HepG2 (cell line): ENCODE results near the gene STX2. TPM values are rescaled to one million over a fixed set of nuclear protein-coding genes. Genes with fewer than 3 reads are reported as not detected.

Experiments
- CHD2 ChIP-seq: IDR thresholded peaks from 2 replicates; pipeline ENCODE4 v1.6.1; 2011; ENCODE audit warnings: low read depth, low read length, improper control_type of control experiment
- HNRNPLL ChIP-seq: fragments of 200-400 bp; formaldehyde crosslinking; IDR thresholded peaks from 2 replicates; pipeline ENCODE4 v1.6.1; 2017; ENCODE audit warnings: mild to moderate bottlenecking, low read depth, low read length; ENCODE audit not compliant: poor library complexity, severe bottlenecking
- JUN ChIP-seq: sonication (generic); formaldehyde crosslinking; IDR thresholded peaks from 2 replicates; pipeline ENCODE4 v1.4.0; 2020; ENCODE audit warnings: mild to moderate bottlenecking, missing genetic modification reagents
- JUND ChIP-seq: sonication (generic); formaldehyde crosslinking; IDR thresholded peaks from 2 replicates; pipeline ENCODE4 v1.8.0; 2022; ENCODE audit warnings: mild to moderate bottlenecking, missing genetic modification reagents
- KLF16 ChIP-seq, 2 experiments: sonication (generic) in 1 of 2; formaldehyde crosslinking in 1 of 2; IDR thresholded peaks; 2 replicates each; pipeline versions ENCODE4 v1.6.1 to v1.8.0; 2016 to 2023; ENCODE audit warnings: missing genetic modification reagents in 2 of 2, missing compliant biosample characterization in 1 of 2
- MED13 ChIP-seq: sonication (generic); formaldehyde crosslinking; IDR thresholded peaks from 2 replicates; pipeline ENCODE4 v1.5.0; 2020; ENCODE audit warnings: missing genetic modification reagents
- NCOA1 ChIP-seq: sonication (generic); formaldehyde crosslinking; IDR thresholded peaks from 2 replicates; pipeline ENCODE4 v1.9.0; 2021; ENCODE audit warnings: missing genetic modification reagents
- YEATS2 ChIP-seq: sonication (generic); formaldehyde crosslinking; IDR thresholded peaks from 2 replicates; pipeline ENCODE4 v1.4.0; 2020; ENCODE audit warnings: missing genetic modification reagents, borderline replicate concordance
- ZFP90 ChIP-seq: sonication (generic); formaldehyde crosslinking; IDR thresholded peaks from 2 replicates; pipeline ENCODE4 v1.8.0; 2022; ENCODE audit warnings: missing genetic modification reagents, mild to moderate bottlenecking, inconsistent platforms, borderline replicate concordance
- ZNF251 ChIP-seq: sonication (generic); formaldehyde crosslinking; IDR thresholded peaks from 2 replicates; pipeline ENCODE4 v1.9.0; 2021; ENCODE audit warnings: mild to moderate bottlenecking, missing genetic modification reagents
- polyA plus RNA-seq, 8 experiments: library from polyadenylated mRNA; depleted of rRNA in 3 of 8; stranded (reverse) in 7 of 8; unstranded in 1 of 8; fragments of >200 nt; fragmentation: Illumina TruSeq in 4 of 8; extraction: Trizol in 4 of 8; gene quantifications; 2 replicates each; pipeline versions ENCODE4 v1.2.1 to v1.2.3, GENCODE V29; 2011 to 2016; ENCODE audit warnings: low read depth in 4 of 8, missing spikeins in 1 of 8, mixed read lengths in 1 of 8; ENCODE audit not compliant: insufficient read depth in 1 of 8
- total RNA-seq, 5 experiments: library from RNA; depleted of rRNA; stranded (reverse); fragments of >200 nt; fragmentation: Illumina TruSeq; extraction: Trizol; gene quantifications; 2 replicates each; pipeline ENCODE4 v1.2.3, GENCODE V29; 2016; ENCODE audit warnings: low read depth in 1 of 5
- TF ChIP-seq, protein P1 (sequence below), 2 experiments: sonication (generic) in 1 of 2; formaldehyde crosslinking in 1 of 2; IDR thresholded peaks; 2 replicates each; pipeline versions ENCODE4 v1.4.0 to v1.6.1; 2016 to 2020; ENCODE audit warnings: borderline replicate concordance in 1 of 2, low read depth in 1 of 2, mild to moderate bottlenecking in 1 of 2, missing genetic modification reagents in 1 of 2
- TF ChIP-seq, protein P2 (sequence below): IDR thresholded peaks from 2 replicates; pipeline ENCODE4 v1.4.0; 2020; ENCODE audit warnings: mild to moderate bottlenecking, missing genetic modification reagents
- TF ChIP-seq, protein P3 (sequence below): sonication (generic); formaldehyde crosslinking; IDR thresholded peaks from 2 replicates; pipeline ENCODE4 v1.4.0; 2020; ENCODE audit warnings: mild to moderate bottlenecking, missing genetic modification reagents
- TF ChIP-seq, protein P4 (sequence below): IDR thresholded peaks from 2 replicates; pipeline ENCODE4 v1.6.1; 2012; ENCODE audit warnings: inconsistent platforms

The STX2 gene
- total and polyA plus RNA-seq, 2 of the 13 experiments (the other 11 are each of a cell fraction or from before 2014, with no cell fraction given), result 13.4 to 25.1 TPM

DNA sequence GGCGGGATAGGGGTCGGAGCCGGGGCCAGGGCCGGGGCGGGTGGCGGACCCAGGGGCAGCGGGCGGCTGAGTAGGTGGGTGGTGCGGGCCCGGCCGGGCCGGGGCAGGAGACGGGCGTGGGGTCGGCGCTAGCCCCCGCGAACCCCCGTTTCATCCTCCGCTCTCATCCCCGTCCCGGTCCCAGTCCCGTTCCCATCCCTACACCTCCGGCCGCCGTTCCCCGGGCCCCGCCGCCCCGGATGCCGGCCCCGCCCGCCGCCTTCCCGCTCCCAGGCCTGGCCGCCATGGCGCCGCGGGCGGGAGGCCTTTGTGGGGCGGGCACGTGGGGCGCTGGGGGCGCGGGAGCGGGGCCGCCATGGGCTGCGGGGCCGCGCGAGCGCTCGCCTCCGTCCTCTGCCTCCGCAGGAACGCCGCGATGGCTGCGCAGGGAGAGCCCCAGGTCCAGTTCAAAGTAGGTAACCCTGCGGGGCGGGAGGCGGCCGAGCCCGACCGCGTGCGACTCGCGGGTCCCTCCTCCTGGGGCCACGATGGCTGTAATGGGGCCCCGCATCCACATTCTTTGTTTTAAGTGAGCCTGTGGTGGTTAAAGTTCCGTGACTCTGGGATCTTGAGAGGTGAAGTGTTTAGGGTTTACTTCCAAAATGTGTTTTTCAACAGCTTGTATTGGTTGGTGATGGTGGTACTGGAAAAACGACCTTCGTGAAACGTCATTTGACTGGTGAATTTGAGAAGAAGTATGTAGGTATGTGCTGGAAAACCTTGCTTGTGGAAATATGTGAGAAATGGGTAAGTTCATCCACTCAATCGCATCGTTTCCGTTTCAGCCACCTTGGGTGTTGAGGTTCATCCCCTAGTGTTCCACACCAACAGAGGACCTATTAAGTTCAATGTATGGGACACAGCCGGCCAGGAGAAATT is 33.4 kb upstream of the STX2 start (continued):
- TF ChIP-seq, protein P1, sequence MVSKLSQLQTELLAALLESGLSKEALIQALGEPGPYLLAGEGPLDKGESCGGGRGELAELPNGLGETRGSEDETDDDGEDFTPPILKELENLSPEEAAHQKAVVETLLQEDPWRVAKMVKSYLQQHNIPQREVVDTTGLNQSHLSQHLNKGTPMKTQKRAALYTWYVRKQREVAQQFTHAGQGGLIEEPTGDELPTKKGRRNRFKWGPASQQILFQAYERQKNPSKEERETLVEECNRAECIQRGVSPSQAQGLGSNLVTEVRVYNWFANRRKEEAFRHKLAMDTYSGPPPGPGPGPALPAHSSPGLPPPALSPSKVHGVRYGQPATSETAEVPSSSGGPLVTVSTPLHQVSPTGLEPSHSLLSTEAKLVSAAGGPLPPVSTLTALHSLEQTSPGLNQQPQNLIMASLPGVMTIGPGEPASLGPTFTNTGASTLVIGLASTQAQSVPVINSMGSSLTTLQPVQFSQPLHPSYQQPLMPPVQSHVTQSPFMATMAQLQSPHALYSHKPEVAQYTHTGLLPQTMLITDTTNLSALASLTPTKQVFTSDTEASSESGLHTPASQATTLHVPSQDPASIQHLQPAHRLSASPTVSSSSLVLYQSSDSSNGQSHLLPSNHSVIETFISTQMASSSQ (IDR thresholded peaks at IDR 0.05; ENCODE audit: low read depth), result no peak
- TF ChIP-seq, protein P1 (CRISPR knock-in tag; IDR thresholded peaks at IDR 0.05; ENCODE audit: borderline replicate concordance), result no peak
- TF ChIP-seq HNRNPLL, result no peak
- no peak for TF ChIP-seq CHD2
- TF ChIP-seq JUND (CRISPR knock-in tag), result no peak
- TF ChIP-seq MED13, result no peak
- no peak for TF ChIP-seq KLF16 (CRISPR knock-in tag; IDR thresholded peaks at IDR 0.05)
- TF ChIP-seq, protein P2, sequence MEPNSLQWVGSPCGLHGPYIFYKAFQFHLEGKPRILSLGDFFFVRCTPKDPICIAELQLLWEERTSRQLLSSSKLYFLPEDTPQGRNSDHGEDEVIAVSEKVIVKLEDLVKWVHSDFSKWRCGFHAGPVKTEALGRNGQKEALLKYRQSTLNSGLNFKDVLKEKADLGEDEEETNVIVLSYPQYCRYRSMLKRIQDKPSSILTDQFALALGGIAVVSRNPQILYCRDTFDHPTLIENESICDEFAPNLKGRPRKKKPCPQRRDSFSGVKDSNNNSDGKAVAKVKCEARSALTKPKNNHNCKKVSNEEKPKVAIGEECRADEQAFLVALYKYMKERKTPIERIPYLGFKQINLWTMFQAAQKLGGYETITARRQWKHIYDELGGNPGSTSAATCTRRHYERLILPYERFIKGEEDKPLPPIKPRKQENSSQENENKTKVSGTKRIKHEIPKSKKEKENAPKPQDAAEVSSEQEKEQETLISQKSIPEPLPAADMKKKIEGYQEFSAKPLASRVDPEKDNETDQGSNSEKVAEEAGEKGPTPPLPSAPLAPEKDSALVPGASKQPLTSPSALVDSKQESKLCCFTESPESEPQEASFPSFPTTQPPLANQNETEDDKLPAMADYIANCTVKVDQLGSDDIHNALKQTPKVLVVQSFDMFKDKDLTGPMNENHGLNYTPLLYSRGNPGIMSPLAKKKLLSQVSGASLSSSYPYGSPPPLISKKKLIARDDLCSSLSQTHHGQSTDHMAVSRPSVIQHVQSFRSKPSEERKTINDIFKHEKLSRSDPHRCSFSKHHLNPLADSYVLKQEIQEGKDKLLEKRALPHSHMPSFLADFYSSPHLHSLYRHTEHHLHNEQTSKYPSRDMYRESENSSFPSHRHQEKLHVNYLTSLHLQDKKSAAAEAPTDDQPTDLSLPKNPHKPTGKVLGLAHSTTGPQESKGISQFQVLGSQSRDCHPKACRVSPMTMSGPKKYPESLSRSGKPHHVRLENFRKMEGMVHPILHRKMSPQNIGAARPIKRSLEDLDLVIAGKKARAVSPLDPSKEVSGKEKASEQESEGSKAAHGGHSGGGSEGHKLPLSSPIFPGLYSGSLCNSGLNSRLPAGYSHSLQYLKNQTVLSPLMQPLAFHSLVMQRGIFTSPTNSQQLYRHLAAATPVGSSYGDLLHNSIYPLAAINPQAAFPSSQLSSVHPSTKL (CRISPR knock-in tag), result no peak
- no peak for TF ChIP-seq NCOA1
- TF ChIP-seq, protein P3, sequence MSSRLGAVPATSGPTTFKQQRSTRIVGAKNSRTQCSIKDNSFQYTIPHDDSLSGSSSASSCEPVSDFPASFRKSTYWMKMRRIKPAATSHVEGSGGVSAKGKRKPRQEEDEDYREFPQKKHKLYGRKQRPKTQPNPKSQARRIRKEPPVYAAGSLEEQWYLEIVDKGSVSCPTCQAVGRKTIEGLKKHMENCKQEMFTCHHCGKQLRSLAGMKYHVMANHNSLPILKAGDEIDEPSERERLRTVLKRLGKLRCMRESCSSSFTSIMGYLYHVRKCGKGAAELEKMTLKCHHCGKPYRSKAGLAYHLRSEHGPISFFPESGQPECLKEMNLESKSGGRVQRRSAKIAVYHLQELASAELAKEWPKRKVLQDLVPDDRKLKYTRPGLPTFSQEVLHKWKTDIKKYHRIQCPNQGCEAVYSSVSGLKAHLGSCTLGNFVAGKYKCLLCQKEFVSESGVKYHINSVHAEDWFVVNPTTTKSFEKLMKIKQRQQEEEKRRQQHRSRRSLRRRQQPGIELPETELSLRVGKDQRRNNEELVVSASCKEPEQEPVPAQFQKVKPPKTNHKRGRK (CRISPR knock-in tag), result no peak
- no peak for TF ChIP-seq ZNF251 (CRISPR knock-in tag)
- TF ChIP-seq ZFP90 (CRISPR knock-in tag), result no peak
- TF ChIP-seq, protein P4, sequence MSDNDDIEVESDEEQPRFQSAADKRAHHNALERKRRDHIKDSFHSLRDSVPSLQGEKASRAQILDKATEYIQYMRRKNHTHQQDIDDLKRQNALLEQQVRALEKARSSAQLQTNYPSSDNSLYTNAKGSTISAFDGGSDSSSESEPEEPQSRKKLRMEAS, result peak; percentile 73
- TF ChIP-seq JUN (CRISPR knock-in tag), result 0 out of 2 replicates have a peak, but pooled peaks have one; percentile 13
- no peak for TF ChIP-seq YEATS2 (CRISPR knock-in tag)
